K562 (cell line): ENCODE results near the gene ZNF594. TPM values are rescaled to one million over a fixed set of nuclear protein-coding genes. Genes with fewer than 3 reads are reported as not detected.

Experiments
- ATAC-seq: fragments of 200-7000 bp; cut with Tn5 transposase; 3 replicates; pipeline ENCODE4 v1.9.1; 2020; ENCODE audit warnings: moderate library complexity
- BruUV-seq: library from RNA; stranded (reverse); fragments of 400-500 nt; replicated peaks from 2 replicates; lab custom pipeline; 2021; lab: Mats Ljungman, UMichigan
- CTCF ChIA-PET: fragments of 300-600 bp; formaldehyde crosslinking; extraction: SDS; loops from one replicate; lab custom pipeline; 2021; ENCODE audit warnings: low intra/inter-chr PET ratio; lab: Yijun Ruan, JAX
- POLR2A ChIA-PET: fragments of 300-600, 350-650 bp; sonication (Branson Sonifier 250); formaldehyde crosslinking; extraction: SDS; loops from one replicate; lab custom pipeline; 2021; ENCODE audit warnings: antibody characterized with exemption, inconsistent platforms; lab: Yijun Ruan, JAX
- DNase-seq, 4 experiments: peaks; one replicate each; pipeline versions ENCODE4 v3.0.0 to v3.0.0-alpha.2; 2011 to 2018; ENCODE audit warnings: low spot score in 3 of 4, mixed read lengths in 3 of 4; ENCODE audit errors: extremely low read depth in 1 of 4
- FAIRE-seq: peaks from 2 replicates; lab custom pipeline; 2011; peaks lifted over from hg19 to GRCh38; lab: Jason Lieb, UNC
- H2AFZ ChIP-seq: 2 replicates; pipeline ENCODE4 v1.6.0; 2011; ENCODE audit warnings: low read depth, low read length, control low read depth, inconsistent platforms
- H3K27ac ChIP-seq: fragments of 200-600 bp; 3 replicates; pipeline ENCODE4 v1.8.0; 2011; ENCODE audit warnings: low read depth, mild to moderate bottlenecking, control low read depth, inconsistent platforms, low read length, moderate library complexity, mixed read lengths; ENCODE audit errors: extremely low read depth
- H3K27me3 ChIP-seq, 2 experiments: fragments of 300-600 bp in 1 of 2; 2 replicates in 1 of 2; 3 replicates in 1 of 2; pipeline versions ENCODE4 v1.6.0 to v1.8.0; 2011; ENCODE audit warnings: inconsistent platforms in 2 of 2, low read length in 2 of 2, mild to moderate bottlenecking in 1 of 2, mixed read lengths in 1 of 2, moderate library complexity in 1 of 2; ENCODE audit not compliant: control insufficient read depth in 2 of 2, insufficient read depth in 2 of 2
- H3K36me3 ChIP-seq: fragments of 300-600 bp; 3 replicates; pipeline ENCODE4 v1.8.0; 2011; ENCODE audit warnings: mild to moderate bottlenecking, low read length, inconsistent platforms; ENCODE audit not compliant: control insufficient read depth, insufficient read depth
- H3K4me1 ChIP-seq, 2 experiments: fragments of 200-600 bp in 1 of 2; replicated peaks in 1 of 2; 2 replicates in 1 of 2; 3 replicates in 1 of 2; pipeline versions ENCODE4 v1.5.1 to v1.8.0; 2011; ENCODE audit warnings: inconsistent platforms in 2 of 2, low read length in 2 of 2, mild to moderate bottlenecking in 1 of 2, mixed read lengths in 1 of 2, moderate library complexity in 1 of 2; ENCODE audit not compliant: control insufficient read depth in 2 of 2, insufficient read depth in 2 of 2
- H3K4me2 ChIP-seq: 2 replicates; pipeline ENCODE4 v1.6.1; 2011; ENCODE audit warnings: low read length, control low read depth, inconsistent platforms, mixed read lengths; ENCODE audit not compliant: insufficient read depth
- H3K4me3 ChIP-seq: fragments of 200-600 bp; sonication (generic), shearing (Covaris generic); 2 replicates; pipeline ENCODE4 v1.5.1; 2016; ENCODE audit warnings: control low read depth, inconsistent platforms
- H3K79me2 ChIP-seq: fragments of 200-600 bp; 3 replicates; pipeline ENCODE4 v1.8.0; 2011; ENCODE audit warnings: low read length, inconsistent platforms; ENCODE audit not compliant: control insufficient read depth, insufficient read depth
- H3K9ac ChIP-seq, 2 experiments: 2 replicates each; pipeline versions ENCODE4 v1.6.0 to v1.6.1; 2011; ENCODE audit warnings: low read depth in 2 of 2, low read length in 2 of 2, control low read depth in 1 of 2, inconsistent platforms in 1 of 2, mild to moderate bottlenecking in 1 of 2, mixed read lengths in 1 of 2; ENCODE audit not compliant: insufficient read depth in 1 of 2
- H3K9me1 ChIP-seq: one replicate; pipeline ENCODE4 v1.6.0; 2011; ENCODE audit warnings: inconsistent platforms, mild to moderate bottlenecking, low read length, moderate library complexity; ENCODE audit not compliant: control insufficient read depth, insufficient read depth
- H3K9me3 ChIP-seq: replicated peaks from 2 replicates; pipeline ENCODE4 v1.5.1; 2011; ENCODE audit warnings: low read depth, low read length, inconsistent platforms; ENCODE audit not compliant: control insufficient read depth, insufficient read depth
- H4K20me1 ChIP-seq: replicated peaks from 2 replicates; pipeline ENCODE4 v1.6.1; 2011; ENCODE audit warnings: low read length, inconsistent platforms, mixed read lengths; ENCODE audit not compliant: control insufficient read depth, insufficient read depth
- CEBPG ChIP-seq, 3 experiments: fragments of 200-800 bp in 1 of 3; sonication (Bioruptor generic) in 1 of 3; sonication (generic) in 1 of 3; formaldehyde crosslinking in 1 of 3; IDR thresholded peaks in 2 of 3; conservative IDR thresholded peaks in 1 of 3; 2 replicates each; pipeline versions ENCODE4 v1.6.1 to v1.8.0; 2016 to 2022; ENCODE audit warnings: missing compliant biosample characterization in 2 of 3, missing genetic modification characterization in 2 of 3, mild to moderate bottlenecking in 1 of 3, missing genetic modification reagents in 1 of 3
- GABPB1 ChIP-seq: sonication (generic); formaldehyde crosslinking; IDR thresholded peaks from 2 replicates; pipeline ENCODE4 v1.8.0; 2022; ENCODE audit warnings: mild to moderate bottlenecking, missing genetic modification reagents
- ILF3 ChIP-seq: fragments of 450-650 bp; IDR thresholded peaks from 2 replicates; pipeline ENCODE4 v1.6.1; 2018; ENCODE audit warnings: antibody characterized with exemption, mild to moderate bottlenecking, moderate library complexity, borderline replicate concordance
- WGBS: fragments of 100-300 bp; shearing (Covaris generic); methylation state at CpG from one replicate; pipeline ENCODE4 v1.1.6; 2016; ENCODE audit warnings: low coverage, mixed read lengths; ENCODE audit not compliant: insufficient coverage; ENCODE audit errors: missing lambda C conversion rate; 5-methylcytosine and 5-hydroxymethylcytosine counted together
- in situ Hi-C: fragments of 300-500 bp; cut with MboI; formaldehyde crosslinking; loops from 4 replicates; pipeline ENCODE4 v1.15.0; 2018; ENCODE audit warnings: inconsistent platforms, mixed read lengths
- intact Hi-C: fragments of 100-400 bp; cut with micrococcal nuclease; formaldehyde crosslinking; loops from 2 replicates; pipeline ENCODE4 v1.14.2; 2022
- polyA plus RNA-seq, 8 experiments: library from polyadenylated mRNA; depleted of rRNA in 4 of 8; stranded (reverse) in 5 of 8; unstranded in 3 of 8; fragments of >200 nt; fragmentation: Nextera tagmentation in 2 of 8; fragmentation: Illumina TruSeq in 1 of 8; extraction: Ambion mirVana in 2 of 8; extraction: Trizol in 1 of 8; gene quantifications; 2 replicates each; pipeline versions ENCODE4 v1.2.1 to v1.2.3, GENCODE V29; 2011 to 2014; ENCODE audit warnings: inconsistent platforms in 1 of 8, missing spikeins in 1 of 8
- total RNA-seq, 7 experiments: library from RNA; depleted of rRNA in 6 of 7; stranded (reverse); fragments of >200 nt in 6 of 7; fragmentation: Illumina TruSeq in 2 of 7; extraction: Trizol in 2 of 7; gene quantifications; 2 replicates each; pipeline versions ENCODE4 v1.2.1 to v1.2.3, GENCODE V29; 2011 to 2021; ENCODE audit warnings: low replicate concordance in 1 of 7
- TF ChIP-seq, protein P1 (sequence below): IDR thresholded peaks from 3 replicates; pipeline ENCODE4 v1.6.1; 2011; ENCODE audit warnings: borderline replicate concordance, mild to moderate bottlenecking; ENCODE audit not compliant: insufficient read length, insufficient read depth

ZNF594 gene
- total and polyA plus RNA-seq, 9 of the 15 experiments (the other 6 are each of a cell fraction or from before 2014, with no cell fraction given), result 0.24 to 4.7 (median 2.6) TPM

DNA sequence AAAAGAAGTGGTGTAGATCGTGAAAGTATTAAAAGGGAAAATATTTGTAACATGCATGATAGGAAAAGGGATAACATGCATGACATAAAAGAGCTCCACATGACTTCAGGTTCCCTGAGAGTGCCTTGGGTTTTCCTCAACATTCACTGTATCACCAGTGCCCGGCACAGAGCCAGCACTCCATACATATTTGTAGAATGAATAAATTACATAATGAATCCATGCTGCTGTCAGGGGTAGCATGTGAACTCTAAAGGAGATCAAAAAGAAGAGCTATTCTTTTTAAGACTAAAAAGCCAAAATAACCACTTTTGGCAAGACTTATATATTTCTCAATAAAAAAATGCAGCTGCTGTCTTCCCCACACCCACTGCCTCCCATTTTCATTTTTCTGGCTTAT is 2.7 kb upstream of the ZNF594 start (continued):
- TF ChIP-seq, protein P1, sequence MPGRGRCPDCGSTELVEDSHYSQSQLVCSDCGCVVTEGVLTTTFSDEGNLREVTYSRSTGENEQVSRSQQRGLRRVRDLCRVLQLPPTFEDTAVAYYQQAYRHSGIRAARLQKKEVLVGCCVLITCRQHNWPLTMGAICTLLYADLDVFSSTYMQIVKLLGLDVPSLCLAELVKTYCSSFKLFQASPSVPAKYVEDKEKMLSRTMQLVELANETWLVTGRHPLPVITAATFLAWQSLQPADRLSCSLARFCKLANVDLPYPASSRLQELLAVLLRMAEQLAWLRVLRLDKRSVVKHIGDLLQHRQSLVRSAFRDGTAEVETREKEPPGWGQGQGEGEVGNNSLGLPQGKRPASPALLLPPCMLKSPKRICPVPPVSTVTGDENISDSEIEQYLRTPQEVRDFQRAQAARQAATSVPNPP, result no peak
- no peak for TF ChIP-seq CEBPG (CRISPR knock-in tag; IDR thresholded peaks at IDR 0.05)
- no peak for TF ChIP-seq CEBPG (tag; conservative IDR thresholded peaks at IDR 0.05 in 1 of 2, IDR thresholded peaks at IDR 0.05 in 1 of 2)

DNA sequence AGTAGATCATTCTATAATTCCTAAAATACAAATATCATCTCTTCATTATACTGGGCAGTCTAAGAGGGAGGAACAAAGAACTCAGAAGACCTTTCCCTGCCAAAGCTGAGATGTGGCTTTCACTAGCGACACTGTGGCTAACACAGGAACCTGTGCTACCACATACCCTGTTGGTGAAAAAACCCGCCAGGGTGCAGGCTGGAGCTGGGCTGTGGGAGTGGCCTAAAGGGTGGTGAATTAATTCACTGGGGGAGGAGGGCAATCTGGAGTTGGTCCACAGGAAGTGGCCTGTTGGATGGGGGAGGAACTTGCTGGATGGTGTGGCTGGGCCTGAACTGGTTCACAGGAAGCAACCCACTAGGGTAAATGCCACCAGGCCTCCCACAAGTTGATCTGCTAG is 7.4 kb downstream of the ZNF594 start:
- Histone ChIP-seq H3K79me2 (no peaks in the 10 kb centered on the region), H2AFZ (no peak overlapping the region), H3K9ac (no peak overlapping the region), H3K4me3 (no peak overlapping the region), H3K27me3 (no peaks in the 10 kb centered on the region), H3K9me3 (peaks cover 27% of the 10 kb centered on the region), H3K9me1 (no peaks in the 10 kb centered on the region), H3K36me3 (no peaks in the 10 kb centered on the region), H3K27ac (no peak overlapping the region), H3K4me2 (no peak overlapping the region), H4K20me1 (no peaks in the 10 kb centered on the region), H3K4me1 (no peaks in the 10 kb centered on the region)
- ChIA-PET POLR2A (no interaction called here), CTCF (no interaction called here)
- FAIRE-seq, result no peak
- no peak for ATAC-seq
- TF ChIP-seq GABPB1 (CRISPR knock-in tag) (no peak), ILF3 (no peak)
- 89% methylated on average over 2 of the region's 2 CpGs for WGBS
- BruUV-seq, result no TSS peak
- intact Hi-C loops (loop anchor here (10.0 kb wide), 1 partner anchor 79 kb away; no protein-coding TSS in a partner anchor), in situ Hi-C loops (no loop called here)
- no peak for DNase-seq
